CD4-positive, alpha-beta T cell (primary cell): Measurements from ENCODE around the gene RADIL. TPM values are rescaled to one million over a fixed set of nuclear protein-coding genes. Genes with fewer than 3 reads are reported as not detected.

Source experiments
- ATAC-seq: fragments of 200-7000 bp; cut with Tn5 transposase; one replicate; pipeline ENCODE4 v1.10.0; 2022; ENCODE audit warnings: mild to moderate bottlenecking; ENCODE audit not compliant: poor library complexity
- CTCF ChIA-PET: fragments of 350-600 bp; sonication (Branson Sonifier 250); formaldehyde crosslinking; loops from one replicate; lab custom pipeline; 2021; ENCODE audit warnings: antibody characterized with exemption, inconsistent platforms; lab: Charles Lee
- POLR2A ChIA-PET: fragments of 350-600 bp; sonication (Branson Sonifier 250); formaldehyde crosslinking; loops from one replicate; lab custom pipeline; 2021; ENCODE audit warnings: antibody characterized with exemption, inconsistent platforms; lab: Charles Lee
- DNase-seq, 14 experiments: peaks; one replicate each; pipeline ENCODE4 v3.0.0-alpha.2; 2013 to 2020; ENCODE audit warnings: mixed read lengths in 2 of 14
- H3K27ac ChIP-seq, 2 donors: one replicate each; pipeline versions ENCODE4 v1.5.1 to v1.7.0; 2013; ENCODE audit warnings: low read length in 2 of 2, low read depth in 1 of 2, mild to moderate bottlenecking in 1 of 2
- H3K27me3 ChIP-seq, 2 experiments: 1 replicate in 1 of 2; 2 replicates in 1 of 2; pipeline versions ENCODE4 v1.6.1 to v1.7.0; 2013; ENCODE audit warnings: low read length in 2 of 2, control low read depth in 1 of 2, mild to moderate bottlenecking in 1 of 2, moderate library complexity in 1 of 2; ENCODE audit not compliant: insufficient read depth in 2 of 2, control insufficient read depth in 1 of 2
- H3K36me3 ChIP-seq: one replicate; pipeline ENCODE4 v1.6.1; 2013; ENCODE audit warnings: low read length, control low read depth; ENCODE audit not compliant: insufficient read depth
- H3K4me1 ChIP-seq: one replicate; pipeline ENCODE4 v1.6.1; 2013; ENCODE audit warnings: low read length, control low read depth; ENCODE audit not compliant: insufficient read depth
- H3K4me3 ChIP-seq: one replicate; pipeline ENCODE4 v1.5.1; 2013; ENCODE audit warnings: mild to moderate bottlenecking, low read length, moderate library complexity
- H3K9me3 ChIP-seq, 2 experiments: 1 replicate in 1 of 2; 2 replicates in 1 of 2; pipeline versions ENCODE4 v1.6.1 to v1.7.0; 2013; ENCODE audit warnings: low read length in 2 of 2, mild to moderate bottlenecking in 2 of 2, control low read depth in 1 of 2, moderate library complexity in 1 of 2; ENCODE audit not compliant: control insufficient read depth in 1 of 2, insufficient read depth in 1 of 2
- H3K27ac Mint-ChIP-seq: one replicate; pipeline ENCODE4 v1.8.0; 2020; ENCODE audit warnings: mixed read lengths
- H3K27me3 Mint-ChIP-seq: one replicate; pipeline ENCODE4 v1.8.0; 2021; ENCODE audit warnings: mixed read lengths
- H3K36me3 Mint-ChIP-seq: one replicate; pipeline ENCODE4 v1.8.0; 2021; ENCODE audit warnings: low read depth, mixed read lengths
- H3K4me1 Mint-ChIP-seq: one replicate; pipeline ENCODE4 v1.8.0; 2021; ENCODE audit warnings: low read depth, mixed read lengths
- H3K4me3 Mint-ChIP-seq: one replicate; pipeline ENCODE4 v1.8.0; 2020; ENCODE audit warnings: mild to moderate bottlenecking, mixed read lengths
- H3K9me3 Mint-ChIP-seq: one replicate; pipeline ENCODE4 v1.8.0; 2020; ENCODE audit warnings: mixed read lengths
- CTCF ChIP-seq: fragments of 200-600 bp; IDR thresholded peaks from one replicate; pipeline ENCODE4 v1.8.0; 2022; ENCODE audit warnings: antibody characterized with exemption, mild to moderate bottlenecking
- intact Hi-C, 2 experiments: fragments of 100-400 bp; cut with DNase I in 1 of 2; cut with micrococcal nuclease in 1 of 2; formaldehyde crosslinking; loops; one replicate each; pipeline versions ENCODE4 v1.15.1 to v1.9.0; 2023 to 2025; cut with DNase I, micrococcal nuclease
- total RNA-seq, 174 experiments: library from RNA in 2 of 174; stranded (reverse) in 2 of 174; gene quantifications; one replicate each; pipeline ENCODE4 v1.2.3 and lab custom pipeline; 2021 to 2026

RADIL gene
- total RNA-seq, 2 experiments from 2014 or later = not detected

GRCh38 chr7:4760952-4761351, 122.6 kb downstream of the RADIL start:
- H3K36me3 Mint-ChIP-seq = peaks cover 45% of the 10 kb centered on the region
- TF ChIP-seq CTCF = no peak
- CTCF ChIA-PET = no interaction called here

GRCh38 chr7:4759211-4759610, 124.3 kb downstream of the RADIL start:
- Mint-ChIP-seq H3K9me3 (no peaks in the 10 kb centered on the region), H3K4me1 (no peaks in the 10 kb centered on the region), H3K4me3 (no peak overlapping the region), H3K27me3 (no peaks in the 10 kb centered on the region), H3K27ac (no peak overlapping the region), H3K36me3 (peaks cover 59% of the 10 kb centered on the region)
- no peak for ATAC-seq
- no peak overlapping the region for H3K4me3 ChIP-seq
- H3K4me1 ChIP-seq = peaks cover 2% of the 10 kb centered on the region
- H3K9me3 ChIP-seq = no peaks in the 10 kb centered on the region
- POLR2A ChIA-PET = no interaction called here
- CTCF ChIA-PET = interaction anchor here (1.3 kb wide), 1 partner anchor 16 kb away, joined by 3 read pairs; the partner anchor contains the start of gene AP5Z1
- intact Hi-C loops = no loop called here
- TF ChIP-seq CTCF = no peak
- no peak overlapping the region for H3K27ac ChIP-seq
- H3K27me3 ChIP-seq = no peaks in the 10 kb centered on the region
- peaks cover 92% of the 10 kb centered on the region for H3K36me3 ChIP-seq
- DNase-seq = no peak

More at GRCh38 chr7:4760952-4761351, 122.6 kb downstream of the RADIL start:
- Histone ChIP-seq H3K9me3 (no peaks in the 10 kb centered on the region), H3K27ac (no peak overlapping the region), H3K4me3 (no peak overlapping the region), H3K27me3 (no peaks in the 10 kb centered on the region), H3K36me3 (peaks cover 79% of the 10 kb centered on the region), H3K4me1 (no peaks in the 10 kb centered on the region)
- no peaks in the 10 kb centered on the region for H3K9me3 Mint-ChIP-seq
- H3K4me3 Mint-ChIP-seq = no peak overlapping the region
- H3K4me1 Mint-ChIP-seq = no peaks in the 10 kb centered on the region
- intact Hi-C loops = no loop called here
- DNase-seq (no peak), ATAC-seq (no peak)
- POLR2A ChIA-PET = interaction anchor here (1.0 kb wide), 1 partner anchor 14 kb away, joined by 3 read pairs; the partner anchor contains the start of gene AP5Z1
- no peak overlapping the region for H3K27ac Mint-ChIP-seq
- no peaks in the 10 kb centered on the region for H3K27me3 Mint-ChIP-seq

GRCh38 chr7:4758791-4759190, 124.7 kb downstream of the RADIL start:
- Mint-ChIP-seq H3K27me3 (no peaks in the 10 kb centered on the region), H3K27ac (no peak overlapping the region), H3K4me3 (no peak overlapping the region), H3K36me3 (peaks cover 63% of the 10 kb centered on the region), H3K4me1 (peaks cover 2% of the 10 kb centered on the region), H3K9me3 (no peaks in the 10 kb centered on the region)
- peaks cover 7% of the 10 kb centered on the region for H3K4me1 ChIP-seq
- ATAC-seq = no peak
- TF ChIP-seq CTCF = no peak
- intact Hi-C loops = no loop called here
- no peak overlapping the region for H3K4me3 ChIP-seq
- no peak overlapping the region for H3K27ac ChIP-seq
- ChIA-PET CTCF (interaction anchor here (1.3 kb wide), 1 partner anchor 17 kb away, joined by 3 read pairs; the partner anchor contains the start of gene AP5Z1), POLR2A (interaction anchor here (0.5 to 1.0 kb wide), 2 partner anchors 17 to 712 kb away, joined by 3 read pairs; partner anchors contain the start of gene AP5Z1)
- peaks cover 90% of the 10 kb centered on the region for H3K36me3 ChIP-seq
- no peaks in the 10 kb centered on the region for H3K9me3 ChIP-seq
- no peak for DNase-seq
- H3K27me3 ChIP-seq = no peaks in the 10 kb centered on the region
